TTC549 (cell line): ENCODE measurements around the gene KASH5.
"Not testable (repeated sequence)": the region's sequence is repeated elsewhere in the genome, so short reads cannot be mapped to it uniquely, and the experiment has no call there.

Source experiments
- FAIRE-seq: peaks from 2 replicates; lab custom pipeline; 2012; peaks lifted over from hg19 to GRCh38; lab: Jason Lieb, UNC

Gene KASH5

DNA sequence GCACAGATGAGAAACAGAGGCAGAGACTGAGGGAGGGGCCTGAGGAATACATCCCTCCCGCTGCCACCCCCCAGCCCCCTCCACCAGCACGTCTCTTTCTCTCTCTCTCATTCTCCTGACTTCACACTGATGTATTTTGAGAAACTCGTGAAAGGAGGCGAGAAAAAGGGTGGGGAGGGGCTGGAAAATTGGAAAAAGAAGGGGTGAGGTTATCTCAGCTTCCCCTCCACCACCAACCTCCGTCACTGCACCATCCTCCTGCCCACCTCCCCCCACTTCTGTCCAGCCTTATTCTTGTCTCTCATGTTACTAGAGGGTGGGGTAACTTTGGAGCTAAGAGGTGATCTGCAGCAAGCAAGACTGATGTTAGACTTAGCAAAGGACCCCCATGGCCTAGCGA, 51.8 kb downstream of the KASH5 start:
- FAIRE-seq: no peak

DNA sequence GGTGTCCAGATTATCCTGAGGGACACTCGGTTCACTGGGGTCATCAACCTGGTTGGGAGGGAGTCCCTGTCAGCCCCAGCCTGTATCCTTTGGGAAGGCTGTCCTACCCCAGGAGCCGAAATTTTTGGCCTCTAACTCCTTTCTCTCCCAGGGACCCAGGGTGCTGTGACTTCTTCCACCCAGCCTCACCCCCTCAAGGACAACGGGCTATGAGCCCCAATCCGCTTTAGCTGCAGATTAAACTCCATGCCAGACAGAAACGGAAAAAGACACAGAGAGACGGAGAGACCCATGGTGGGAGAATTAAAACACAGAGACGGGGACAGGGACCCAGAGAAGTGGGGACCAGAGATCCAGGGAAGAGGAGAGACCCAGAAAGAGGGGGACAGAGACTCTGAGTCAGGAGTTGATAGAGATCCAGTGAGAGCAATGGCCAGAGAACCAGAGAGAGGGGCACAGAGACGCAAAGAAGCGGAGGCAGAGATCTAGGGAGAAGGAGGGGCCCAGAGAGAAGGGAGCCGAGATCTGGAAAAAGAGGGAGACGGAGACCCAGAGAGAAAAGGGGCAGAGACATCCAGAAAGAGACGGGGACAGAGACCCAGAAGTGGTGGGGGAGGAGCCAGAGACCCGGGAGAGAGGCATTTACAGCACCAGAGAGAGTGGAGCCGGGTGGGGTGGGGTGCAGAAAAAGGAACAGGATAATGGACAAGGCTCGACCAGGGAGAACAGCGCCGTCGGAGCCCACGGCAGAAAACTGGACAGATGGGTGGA, 52.6 kb downstream of the KASH5 start:
- no peak for FAIRE-seq

DNA sequence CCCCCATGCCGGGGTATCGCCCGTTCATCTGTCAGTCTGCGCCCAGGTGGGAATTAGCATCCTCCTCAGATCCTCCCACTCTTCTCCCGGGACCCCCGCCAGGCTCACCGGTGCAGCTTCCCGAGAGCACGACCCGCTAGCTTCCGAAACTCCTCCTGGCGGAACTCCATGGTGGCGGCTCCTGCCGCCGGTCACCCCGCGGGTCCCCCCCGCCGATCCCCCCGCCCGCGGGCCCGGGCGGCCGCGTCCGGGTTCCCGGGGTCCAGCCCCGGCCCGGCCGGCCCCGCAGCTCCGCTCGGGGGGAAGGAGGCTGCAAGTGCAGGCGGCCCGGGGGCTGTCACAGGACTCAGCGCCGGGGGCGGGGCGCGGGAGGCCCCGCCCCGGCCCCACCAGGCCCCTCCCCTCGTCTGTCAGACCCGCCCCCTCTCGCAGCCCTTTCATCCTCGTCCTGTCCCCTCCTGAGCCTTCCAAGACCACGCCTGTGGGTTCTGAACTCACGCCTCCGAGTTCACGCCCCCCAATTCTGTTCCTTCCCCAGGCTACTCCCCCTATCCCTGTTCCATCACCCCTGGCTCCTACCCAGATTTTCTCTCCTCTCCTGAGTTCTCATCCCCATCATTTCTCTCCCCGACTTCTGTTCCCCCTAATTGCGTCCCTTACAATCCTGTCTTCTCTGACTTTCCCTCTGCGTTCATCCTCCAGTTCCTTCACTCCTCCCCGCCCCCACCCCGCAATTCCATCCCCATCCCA, 53.3 kb downstream of the KASH5 start, which contains the start of gene SLC17A7:
TSS of gene SLC17A7 (minus strand) at position 318 of the 750 bp plus-strand sequence. CDS start at position 170, 148 bp downstream.
- FAIRE-seq: no peak

DNA sequence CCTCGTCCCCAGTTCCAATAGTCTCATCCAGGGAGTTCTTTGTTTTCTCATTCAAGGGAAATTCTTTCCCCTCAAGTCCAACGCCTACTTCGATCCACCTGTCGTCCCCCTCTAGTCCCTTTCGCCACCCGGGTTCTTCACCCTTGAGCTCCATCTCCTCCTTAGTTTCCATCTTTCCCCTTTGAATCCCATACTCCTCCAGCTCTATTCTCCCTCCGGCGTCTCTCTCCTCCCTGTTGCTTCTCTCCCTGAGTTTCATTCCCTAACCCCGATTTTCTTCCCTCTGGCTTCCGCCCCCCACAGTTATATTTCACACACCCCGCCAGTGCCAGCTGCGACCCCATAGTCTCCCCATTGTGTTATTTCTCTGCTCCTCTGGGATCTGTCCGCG, 53.9 kb downstream of the KASH5 start:
- FAIRE-seq: no peak

DNA sequence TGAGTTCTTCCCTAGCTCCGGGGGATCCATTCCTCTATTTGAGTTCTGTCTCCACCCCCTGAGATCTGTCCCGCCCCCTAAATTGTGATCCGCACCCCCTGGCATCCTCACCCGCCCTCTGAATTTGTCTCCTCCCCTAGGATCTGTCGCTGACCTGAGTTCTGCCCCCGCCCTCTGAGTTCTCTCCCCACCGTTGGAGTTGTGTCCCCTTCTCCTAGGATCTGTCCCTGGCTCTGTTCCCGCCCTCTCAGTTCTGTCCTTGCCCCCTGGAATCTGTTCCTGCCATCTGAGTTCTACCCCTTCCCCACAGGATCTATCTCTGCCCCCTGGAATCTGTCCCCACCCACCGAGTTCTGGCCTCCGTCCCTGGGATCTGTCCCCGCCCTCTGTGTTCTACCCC, 54.3 kb downstream of the KASH5 start:
- no peak for FAIRE-seq

DNA sequence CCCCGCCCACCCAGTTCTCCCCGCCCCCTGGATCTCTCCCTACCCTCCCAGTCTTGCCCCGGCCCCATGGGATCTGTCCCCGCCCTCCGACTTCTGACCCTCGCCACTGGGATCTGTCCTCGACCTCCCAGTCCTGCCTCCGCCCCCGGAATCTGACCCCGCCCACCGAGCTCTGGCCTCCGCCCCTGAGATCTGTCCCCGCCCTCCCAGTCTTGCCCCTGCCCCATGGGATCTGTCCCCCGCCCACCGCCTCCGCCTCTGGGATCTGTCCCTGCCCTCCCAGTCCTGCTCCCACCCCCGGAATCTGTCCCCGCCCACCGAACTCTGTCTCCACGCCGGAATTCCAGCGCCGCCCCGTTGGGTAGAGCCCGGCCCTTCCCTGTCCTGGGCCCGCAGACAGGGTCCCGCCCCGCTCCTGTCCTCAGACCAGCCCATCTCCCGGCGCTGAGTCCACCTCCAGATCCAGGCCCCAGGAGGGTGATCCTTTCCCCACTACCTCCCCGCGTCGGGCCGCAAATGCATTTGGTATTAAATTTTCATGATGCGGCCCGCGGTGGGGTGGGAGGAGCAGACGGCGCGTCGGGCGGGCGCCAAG, 54.8 kb downstream of the KASH5 start:
- FAIRE-seq: no peak

DNA sequence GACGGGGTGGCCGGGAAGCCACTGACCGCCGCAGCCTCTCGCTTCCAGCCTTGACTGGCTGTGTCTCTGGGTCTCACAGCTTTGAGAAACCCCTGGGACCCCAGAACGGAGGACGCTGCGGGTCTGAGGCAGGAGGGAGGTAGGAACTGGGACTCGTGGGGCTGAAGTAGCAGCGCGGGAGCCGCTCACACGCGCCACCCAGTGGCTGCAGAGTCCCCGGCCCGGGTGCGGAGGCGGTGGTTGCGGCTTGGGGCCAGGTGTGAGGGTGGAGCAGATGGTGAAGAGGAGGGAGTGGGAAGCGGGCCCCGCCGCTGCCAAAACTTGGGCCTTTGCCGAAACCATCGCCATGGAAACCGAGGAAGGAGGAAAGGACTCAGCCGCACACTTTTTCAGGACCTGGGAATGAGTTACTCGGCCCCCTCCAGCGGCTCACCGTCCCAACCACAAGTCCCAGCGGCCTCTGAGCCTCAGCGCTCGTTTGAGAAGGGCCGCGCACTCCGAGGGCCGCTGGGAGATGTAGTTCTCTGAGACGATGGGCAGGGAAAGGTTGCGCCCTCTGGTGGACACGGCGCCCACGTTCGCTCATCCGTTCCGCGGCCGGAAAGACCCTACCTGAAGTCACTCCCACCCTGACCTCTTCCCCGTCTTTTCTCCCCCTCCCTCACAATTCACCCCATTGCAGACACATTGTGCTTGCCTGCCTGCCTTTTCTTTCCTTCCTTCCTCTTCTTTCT, 55.5 kb downstream of the KASH5 start:
- peak; percentile 15 for FAIRE-seq

DNA sequence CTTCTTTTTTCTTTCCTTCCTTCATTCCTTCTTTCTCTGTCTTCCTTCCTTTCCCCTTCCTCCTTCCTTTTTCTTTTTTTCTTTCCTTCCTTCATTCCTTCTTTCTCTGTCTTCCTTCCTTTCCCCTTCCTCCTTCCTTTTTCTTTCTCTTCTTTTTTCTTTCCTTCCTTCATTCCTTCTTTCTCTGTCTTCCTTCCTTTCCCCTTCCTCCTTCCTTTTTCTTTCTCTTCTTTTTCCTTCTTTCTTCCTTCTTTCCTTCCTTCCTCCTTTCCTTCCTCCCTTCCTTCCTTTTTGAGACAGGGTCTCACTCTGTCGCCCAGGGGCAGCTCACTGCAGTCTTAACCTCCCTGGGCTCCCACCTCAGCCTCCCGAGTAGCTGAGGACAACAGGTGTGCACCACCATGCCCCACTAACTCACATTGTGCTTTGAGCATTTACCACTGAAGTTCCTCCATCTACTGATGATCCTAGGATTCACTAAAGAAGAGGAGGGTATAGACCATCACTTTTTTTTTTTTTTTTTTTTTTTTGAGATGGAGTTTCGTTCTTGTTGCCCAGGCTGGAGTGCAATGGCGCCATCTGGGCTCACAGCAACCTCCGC, 56.2 kb downstream of the KASH5 start:
- FAIRE-seq: not testable (repeated sequence)

DNA sequence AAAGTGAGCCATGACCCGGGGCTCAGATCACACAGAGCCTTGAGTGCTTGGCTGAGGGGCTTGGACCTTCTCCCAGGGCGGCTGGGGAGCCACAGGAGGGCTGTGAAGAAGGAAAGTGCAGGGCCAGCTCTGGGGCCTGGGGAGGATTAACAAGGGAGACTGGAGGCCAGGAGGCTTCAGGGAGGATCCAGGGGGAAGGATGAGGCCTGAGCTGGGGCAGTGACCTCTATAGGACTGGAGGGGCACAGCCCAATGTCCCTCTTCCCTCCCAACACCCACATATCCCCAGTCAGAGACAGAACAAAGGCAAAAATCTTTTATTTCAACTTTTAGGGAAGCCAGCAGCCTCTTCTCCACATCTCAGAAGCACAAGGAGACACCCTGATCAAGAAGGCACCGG, 57.9 kb downstream of the KASH5 start:
- FAIRE-seq: no peak

DNA sequence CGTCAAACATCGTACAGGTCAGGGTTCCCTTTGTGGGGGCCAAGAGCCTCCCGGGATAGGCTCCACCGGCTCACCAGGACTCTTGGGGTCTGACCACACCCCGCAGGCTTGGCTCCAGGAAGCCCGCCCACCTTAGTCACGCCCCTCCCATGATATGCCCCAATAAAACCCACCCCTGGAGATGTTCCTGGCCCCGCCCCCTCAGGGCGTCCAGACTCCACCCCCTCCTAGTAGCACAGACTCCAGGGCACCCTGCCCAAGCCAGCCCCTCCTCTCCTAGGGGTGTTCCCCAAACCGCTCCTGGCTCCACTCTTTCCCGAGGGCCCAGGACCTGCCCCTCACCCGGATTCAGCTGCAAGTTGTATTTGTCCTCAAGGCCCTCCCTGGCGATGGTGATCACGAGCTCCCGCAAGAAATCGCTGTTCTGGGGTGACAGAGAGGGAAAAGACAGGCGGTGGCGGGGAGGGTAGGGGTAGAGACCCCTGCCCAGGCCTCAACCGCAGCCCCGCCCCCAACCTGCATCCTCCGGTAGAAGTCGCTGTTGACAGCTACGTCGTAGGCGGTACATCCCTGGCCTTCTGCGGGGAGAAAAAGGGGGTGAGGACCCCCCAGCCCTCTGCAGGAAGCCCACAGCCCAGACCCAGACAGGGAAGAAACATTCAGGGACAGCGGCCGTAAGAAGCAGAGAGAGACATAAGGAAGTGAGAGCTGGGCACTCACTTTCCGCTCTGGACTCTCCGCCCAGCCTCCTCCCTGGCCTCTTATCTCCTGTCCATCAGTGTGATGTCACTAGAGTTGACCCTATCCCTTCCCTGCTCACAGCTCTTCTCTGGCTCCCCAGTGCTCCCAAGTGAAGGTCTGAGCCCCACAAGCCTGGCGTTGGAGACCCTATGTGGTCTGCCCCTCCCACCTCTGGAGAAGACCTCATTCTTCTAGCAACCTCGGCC, 59.7 kb downstream of the KASH5 start:
- FAIRE-seq: no peak

DNA sequence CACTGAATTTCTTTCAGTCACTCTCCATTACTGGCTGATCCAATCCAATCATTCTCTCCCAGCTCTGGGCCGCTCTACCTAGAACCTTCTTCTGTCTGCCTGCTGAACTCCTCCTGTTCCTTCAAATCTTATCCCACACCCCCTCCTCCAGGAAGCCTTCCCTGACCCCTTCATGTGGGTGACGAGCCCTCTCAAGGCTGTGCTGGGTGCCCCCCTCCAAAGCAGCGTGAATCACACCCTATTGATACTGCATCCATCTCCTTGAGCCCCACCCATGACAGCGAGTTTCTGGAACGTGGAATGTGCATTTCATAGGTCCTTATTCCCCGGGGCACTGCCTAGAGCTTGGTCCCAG, 60.4 kb downstream of the KASH5 start:
- FAIRE-seq: no peak

DNA sequence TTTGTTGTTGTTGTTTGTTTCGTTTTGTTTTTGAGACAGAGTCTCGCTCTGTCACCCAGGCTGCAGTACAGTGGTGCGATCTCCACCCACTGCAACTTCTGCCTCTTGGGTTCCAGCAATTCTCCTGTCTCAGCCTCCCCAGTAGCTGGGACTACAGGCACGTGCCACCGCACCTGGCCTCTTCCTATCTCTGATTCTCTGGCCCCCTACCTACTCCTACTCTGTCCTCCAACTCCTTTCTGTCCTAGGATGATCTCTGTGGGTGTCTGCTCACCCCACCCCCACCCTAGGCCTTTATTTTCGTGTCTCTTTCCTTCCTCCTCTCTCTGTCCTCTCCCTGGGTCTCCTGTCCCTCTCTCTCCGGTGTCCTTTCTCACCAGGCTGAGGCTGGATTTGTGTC, 62.4 kb downstream of the KASH5 start:
- FAIRE-seq: no peak

DNA sequence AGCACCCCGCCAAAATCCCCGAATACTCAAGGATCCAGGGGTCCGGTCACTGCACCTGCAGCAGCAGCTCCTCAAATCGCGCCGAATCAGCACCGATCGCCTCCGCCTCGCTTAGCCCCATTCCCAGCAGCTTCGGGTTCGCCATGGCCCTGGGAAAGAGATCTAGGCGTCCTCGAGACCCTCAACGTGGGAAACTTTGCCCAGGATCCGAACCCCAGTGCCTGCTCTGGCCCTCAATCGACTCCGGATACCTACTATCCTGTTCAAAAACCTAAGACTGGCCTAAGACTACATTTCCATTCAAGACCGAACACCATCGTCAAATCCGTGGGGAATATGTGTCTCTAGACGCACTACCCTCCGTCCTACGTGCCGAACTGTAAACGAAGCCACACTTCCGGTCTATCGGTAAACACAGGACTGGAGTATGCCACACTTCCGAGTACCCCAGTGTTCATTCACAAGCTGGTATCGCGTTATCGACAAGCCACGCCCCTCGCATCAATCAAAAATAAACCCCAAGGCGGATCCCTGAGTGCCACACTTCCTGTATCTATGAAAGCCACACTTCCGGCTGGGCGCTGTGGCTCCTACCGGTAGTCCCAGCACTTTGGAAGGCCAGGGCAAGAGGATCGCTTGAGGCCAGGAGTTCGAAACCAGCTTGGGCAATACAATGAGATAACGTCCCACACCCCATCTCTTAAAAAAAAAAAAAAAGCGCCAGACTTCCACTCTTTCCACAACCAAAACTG, 63.6 kb downstream of the KASH5 start, which contains the start of gene PIH1D1:
TSS of gene PIH1D1 (minus strand) at position 385 of the 752 bp plus-strand sequence. CDS start at position 145, 240 bp downstream.
- FAIRE-seq: peak; percentile 93

DNA sequence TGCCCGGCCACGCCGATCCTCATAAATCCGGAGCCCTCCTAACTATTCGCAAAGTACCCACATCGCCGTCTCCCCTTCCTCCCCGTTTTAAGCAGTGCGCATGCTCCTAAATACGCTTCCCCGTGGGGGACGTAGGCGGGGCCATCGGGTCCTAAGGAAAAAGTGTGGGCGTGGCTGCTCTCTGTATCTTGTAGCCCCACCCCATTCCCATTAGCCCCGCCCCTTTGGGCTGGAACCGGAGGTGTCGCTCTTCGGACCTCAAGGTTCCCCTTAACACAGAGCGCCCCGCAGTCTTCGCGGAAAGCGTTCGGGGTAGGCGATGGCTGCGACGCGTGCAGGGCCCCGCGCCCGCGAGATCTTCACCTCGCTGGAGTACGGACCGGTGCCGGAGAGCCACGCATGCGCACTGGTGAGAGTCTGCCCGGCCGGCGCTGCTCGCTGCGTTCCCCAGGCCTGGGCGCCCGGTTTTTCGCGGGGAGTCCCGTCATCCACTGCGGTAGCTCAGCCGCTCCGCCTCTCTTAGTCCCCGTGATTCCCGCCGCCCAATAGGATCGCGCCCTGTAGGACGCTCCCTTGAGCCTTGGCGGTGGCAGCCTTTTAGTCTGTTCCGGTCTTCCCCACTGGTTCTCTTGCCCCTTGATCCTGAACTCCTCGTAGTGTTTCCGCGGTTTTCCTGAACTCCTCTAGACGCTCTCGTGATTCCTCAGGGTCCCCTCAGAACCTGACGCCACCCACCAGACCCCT, 65.1 kb downstream of the KASH5 start, which contains the start of gene ALDH16A1:
TSS of gene ALDH16A1 (plus strand) at position 213 of the 744 bp plus-strand sequence. CDS start at position 320, 107 bp downstream.
- peak; percentile 50 for FAIRE-seq

DNA sequence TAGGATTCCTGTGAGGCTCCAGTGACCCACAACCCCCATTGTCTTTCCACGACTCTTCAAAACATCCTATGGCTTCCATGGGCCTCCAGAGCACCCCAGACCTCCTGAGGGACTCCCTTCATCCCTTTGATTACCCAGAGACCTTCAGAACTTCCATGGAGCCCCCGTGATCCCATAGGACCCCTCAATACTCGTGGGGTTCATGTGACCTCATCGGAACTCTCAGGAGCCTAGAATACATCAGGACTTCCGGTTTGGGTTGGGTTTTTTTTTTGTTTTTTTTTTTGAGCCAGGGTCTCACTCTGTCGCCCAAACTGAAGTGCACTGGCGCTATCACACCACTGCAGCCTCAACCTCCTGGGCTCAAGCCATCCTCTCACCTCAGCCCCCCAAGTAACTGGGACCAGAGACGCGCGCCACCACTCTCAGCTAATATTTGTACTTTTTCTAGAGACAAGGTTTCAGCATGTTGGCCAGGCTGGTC, 65.8 kb downstream of the KASH5 start:
- FAIRE-seq: no peak

DNA sequence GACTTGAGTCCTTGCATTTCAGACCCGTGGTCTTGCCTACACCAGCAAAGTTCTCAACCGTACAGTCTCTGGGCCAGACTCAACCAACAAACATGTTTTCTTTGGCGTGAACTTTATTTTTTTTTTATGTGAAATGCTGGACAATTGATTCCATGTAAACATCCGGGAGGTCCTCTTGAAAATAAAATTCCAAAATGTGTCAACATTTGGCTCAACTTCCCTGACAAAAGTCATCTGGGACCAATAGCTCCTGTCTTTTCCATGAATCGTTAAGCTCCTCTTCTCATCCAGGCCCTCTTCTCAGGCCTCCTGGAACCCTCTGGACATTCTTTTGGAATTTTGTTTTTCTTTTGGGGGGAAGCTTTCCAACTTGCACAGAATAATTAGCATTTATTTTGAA, 67.7 kb downstream of the KASH5 start:
- FAIRE-seq: no peak

DNA sequence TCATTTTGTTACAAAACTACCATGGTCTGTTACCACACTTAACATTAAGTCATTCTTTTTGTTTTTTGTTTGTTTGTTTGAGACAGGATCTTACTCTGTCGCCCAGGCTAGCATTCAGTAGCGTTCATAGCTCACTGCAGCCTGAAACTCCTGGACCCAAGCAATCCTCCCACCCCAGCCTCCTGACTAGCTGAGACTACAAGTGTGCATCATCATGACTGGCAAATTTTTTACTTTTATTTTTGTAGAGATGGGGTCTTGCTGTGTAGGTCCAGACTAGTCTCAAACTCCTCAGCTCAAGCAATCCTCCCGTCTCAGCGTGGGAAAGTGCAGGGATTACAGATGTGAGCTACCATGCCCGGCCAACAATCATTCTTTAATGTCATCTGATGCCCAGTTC, 68.3 kb downstream of the KASH5 start:
- FAIRE-seq: no peak

DNA sequence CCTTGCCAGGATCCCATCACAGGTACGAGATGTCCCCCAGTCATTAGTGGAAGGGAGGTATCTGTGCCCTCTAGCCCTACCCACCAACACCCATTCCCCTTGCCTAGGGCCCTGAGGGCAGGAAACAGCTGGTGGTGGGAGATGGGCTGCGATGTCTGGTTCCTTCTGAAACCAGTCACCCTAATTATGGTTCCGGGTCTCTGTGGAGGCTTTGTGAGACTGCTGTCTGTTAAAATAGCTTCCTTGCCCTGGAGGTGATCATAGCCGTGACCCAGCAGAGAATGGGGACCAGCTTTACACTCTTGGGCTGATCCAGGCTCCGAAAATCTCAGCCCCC, 70.5 kb downstream of the KASH5 start:
- FAIRE-seq: no peak

DNA sequence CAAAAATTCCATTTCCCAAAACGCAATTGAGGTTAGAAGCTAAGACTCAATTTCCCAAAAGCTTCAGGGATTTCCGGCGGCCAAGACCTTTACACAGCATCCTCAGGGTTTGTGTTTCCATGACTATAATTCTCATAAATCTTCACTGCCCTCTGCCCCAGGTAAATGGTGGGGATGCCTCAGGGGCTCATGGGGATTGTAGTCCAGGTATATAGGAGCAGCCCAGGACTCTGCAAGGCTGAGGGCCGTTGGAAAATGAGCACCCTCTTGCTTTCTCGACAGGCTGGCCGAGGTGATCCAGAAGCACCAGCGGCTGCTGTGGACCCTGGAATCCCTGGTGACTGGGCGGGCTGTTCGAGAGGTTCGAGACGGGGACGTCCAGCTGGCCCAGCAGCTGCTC, 71.3 kb downstream of the KASH5 start:
- FAIRE-seq: no peak
